Activated T-cell treated with anti-CD3 and anti-CD28 coated beads, Interleukin-2, amount 50 U/mL, for 24 hours (primary cell): ENCODE data around the gene HOXC11.

Source experiments
- DNase-seq: peaks from one replicate; pipeline ENCODE4 v3.0.0-alpha.2; 2020
- H3K27ac Mint-ChIP-seq: 2 replicates; pipeline ENCODE4 v1.8.0; 2020; ENCODE audit warnings: mild to moderate bottlenecking, mixed read lengths
- H3K27me3 Mint-ChIP-seq: 2 replicates; pipeline ENCODE4 v1.8.0; 2020; ENCODE audit warnings: mixed read lengths
- H3K36me3 Mint-ChIP-seq: 2 replicates; pipeline ENCODE4 v1.8.0; 2020; ENCODE audit warnings: low read depth, mixed read lengths
- H3K4me1 Mint-ChIP-seq: 2 replicates; pipeline ENCODE4 v1.8.0; 2020; ENCODE audit warnings: low read depth, mixed read lengths
- H3K4me3 Mint-ChIP-seq: 2 replicates; pipeline ENCODE4 v1.8.0; 2020; ENCODE audit warnings: mild to moderate bottlenecking, moderate library complexity, mixed read lengths
- H3K9me3 Mint-ChIP-seq: 2 replicates; pipeline ENCODE4 v1.8.0; 2020; ENCODE audit warnings: mixed read lengths

The HOXC11 gene

DNA sequence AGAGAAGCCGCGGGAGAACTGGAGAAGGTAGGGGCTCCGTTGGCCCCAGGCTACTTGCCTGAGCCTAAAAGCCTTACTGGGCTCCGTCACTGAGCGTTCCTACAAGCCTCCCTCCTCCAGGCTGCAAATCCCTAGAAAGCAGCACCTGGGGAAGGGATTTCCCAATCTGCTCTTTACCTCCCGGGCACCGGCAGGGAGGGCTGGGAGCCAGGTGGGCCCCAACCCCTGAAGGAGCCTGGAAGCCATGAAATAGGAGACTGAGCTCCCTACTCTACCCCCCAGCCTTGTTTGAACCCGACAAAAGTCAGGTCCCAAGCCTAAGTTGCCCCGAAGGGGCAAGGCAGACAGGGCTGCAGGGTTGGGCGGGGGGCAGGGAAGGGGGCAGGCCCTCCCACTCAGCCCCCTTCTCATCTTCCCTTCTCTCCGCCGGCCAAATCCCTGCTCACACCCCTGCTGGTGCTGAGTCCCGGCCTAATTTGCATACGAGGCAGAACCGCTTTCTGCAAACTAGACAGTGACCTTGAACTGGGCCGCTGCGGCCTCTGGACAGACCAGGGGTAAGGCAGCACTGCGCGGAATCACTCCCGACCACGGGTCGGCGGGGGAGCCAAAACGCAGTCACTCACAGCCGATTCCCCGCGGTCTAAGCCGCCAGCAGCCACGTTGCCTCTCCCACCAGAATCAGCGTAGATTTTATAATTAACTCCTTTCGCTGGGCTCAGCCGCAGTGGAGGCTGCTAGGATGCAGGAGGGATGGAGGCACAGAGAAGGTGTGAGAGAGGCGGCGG, 21.9 kb upstream of the HOXC11 start:
- Mint-ChIP-seq H3K4me1 (peaks cover 18% of the 10 kb centered on the region), H3K9me3 (no peaks in the 10 kb centered on the region), H3K36me3 (no peaks in the 10 kb centered on the region), H3K4me3 (no peak overlapping the region), H3K27ac (peak overlapping the region; percentile 44), H3K27me3 (peaks cover 97% of the 10 kb centered on the region)
- DNase-seq: no peak

DNA sequence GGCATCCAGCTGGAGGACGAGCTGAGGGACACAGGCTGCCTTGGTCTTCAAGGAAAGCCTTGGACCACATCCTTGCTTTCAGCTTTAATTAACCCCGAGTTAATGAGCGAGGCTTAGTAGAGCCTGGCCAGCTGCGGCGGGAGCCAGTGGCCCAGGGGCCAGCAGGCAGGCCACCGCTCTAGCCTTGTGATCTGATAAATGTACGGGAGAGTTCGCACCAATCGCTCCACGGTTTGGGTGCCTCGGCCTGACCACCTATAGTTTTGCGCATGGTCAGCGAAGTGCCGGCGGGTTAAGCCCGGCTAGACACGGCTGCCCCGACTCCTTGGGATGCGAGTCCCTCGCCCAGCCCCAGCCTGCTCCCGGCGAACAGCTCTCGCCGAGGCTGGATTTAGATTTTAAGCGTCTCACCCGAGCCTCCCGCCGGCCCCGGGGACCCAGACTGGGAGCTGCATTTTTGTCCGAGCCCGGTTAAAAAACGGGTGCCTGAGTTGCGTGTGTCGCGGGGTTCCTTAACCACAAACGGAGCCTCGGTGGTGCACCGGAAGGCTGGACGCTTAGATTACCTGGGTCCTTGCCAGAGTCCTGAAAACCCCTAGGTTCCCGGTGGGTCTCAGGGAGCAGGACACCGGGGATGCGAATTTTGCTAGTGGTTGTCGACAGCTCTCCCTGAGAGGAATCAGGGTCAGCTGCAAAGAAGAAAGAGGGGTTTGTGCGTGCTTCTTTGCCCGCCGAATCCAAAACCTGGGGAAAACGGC, 21.2 kb upstream of the HOXC11 start:
- Mint-ChIP-seq H3K27ac (peak overlapping the region; percentile 14), H3K27me3 (peaks cover 97% of the 10 kb centered on the region), H3K4me1 (peaks cover 24% of the 10 kb centered on the region), H3K9me3 (no peaks in the 10 kb centered on the region), H3K36me3 (no peaks in the 10 kb centered on the region), H3K4me3 (no peak overlapping the region)
- DNase-seq: no peak

DNA sequence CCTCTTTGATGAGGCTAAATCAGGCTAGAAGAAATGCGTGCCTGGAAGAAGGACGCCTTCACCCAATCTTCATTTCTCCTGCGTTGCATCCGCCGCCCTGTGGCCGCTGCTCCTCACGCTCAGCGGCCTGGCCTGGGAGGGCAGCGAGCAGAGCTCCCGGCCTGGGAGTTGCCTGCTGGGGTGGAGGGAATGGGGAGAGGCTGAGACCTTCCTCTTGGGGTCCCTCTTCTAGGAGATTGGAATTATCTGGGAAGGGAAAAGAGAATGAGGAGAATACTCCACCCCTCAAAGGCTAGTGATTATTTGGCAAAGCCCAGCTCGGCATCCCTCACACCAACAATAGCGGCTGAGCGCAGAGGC, 20.6 kb upstream of the HOXC11 start:
- H3K4me3 Mint-ChIP-seq: no peak overlapping the region
- peaks cover 26% of the 10 kb centered on the region for H3K4me1 Mint-ChIP-seq
- DNase-seq: no peak
- peaks cover 97% of the 10 kb centered on the region for H3K27me3 Mint-ChIP-seq
- no peaks in the 10 kb centered on the region for H3K36me3 Mint-ChIP-seq
- no peaks in the 10 kb centered on the region for H3K9me3 Mint-ChIP-seq
- peak overlapping the region; percentile 5 for H3K27ac Mint-ChIP-seq

DNA sequence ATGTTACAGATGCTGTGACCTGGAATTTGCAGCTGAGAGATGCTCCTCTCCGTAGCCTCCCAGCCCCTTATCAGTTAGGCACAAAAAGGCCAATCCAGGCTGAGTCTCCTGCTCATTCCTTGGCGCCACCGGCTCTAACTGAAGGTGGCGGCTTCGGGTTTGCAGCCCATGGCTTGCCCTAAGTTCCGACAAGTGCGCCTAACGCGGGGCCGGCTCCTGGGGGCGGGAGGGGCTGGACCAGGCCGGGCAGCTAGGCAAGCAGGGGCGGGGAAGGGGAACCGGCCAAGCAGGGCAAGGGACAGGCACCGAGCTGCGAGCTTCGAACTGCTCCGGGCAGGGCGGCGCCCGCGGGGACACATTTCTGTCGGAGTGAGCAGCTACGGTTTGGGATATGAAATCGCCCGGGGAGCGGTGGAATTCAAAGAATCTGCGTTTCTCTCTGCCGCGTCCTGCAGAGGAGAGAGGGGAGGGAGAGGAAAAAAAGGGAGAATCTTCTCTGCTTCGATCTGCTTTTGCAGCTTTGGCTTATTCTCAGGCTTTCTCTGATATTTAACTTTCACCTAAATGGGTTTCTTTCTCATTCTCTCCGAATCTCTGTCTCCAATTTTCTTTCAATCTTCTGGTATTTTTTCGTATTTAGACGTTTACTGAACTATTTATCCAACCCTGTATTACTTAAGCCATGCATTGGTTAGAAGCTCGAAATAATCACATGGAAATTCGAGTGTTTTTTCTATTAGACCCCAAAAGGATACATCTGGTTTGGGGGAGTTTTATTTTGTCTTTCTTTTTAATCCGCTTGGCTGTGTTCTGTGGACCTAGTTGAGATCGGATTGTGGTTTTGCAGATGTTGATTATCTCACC, 19.8 kb upstream of the HOXC11 start:
- Mint-ChIP-seq H3K4me3 (no peak overlapping the region), H3K27ac (peak overlapping the region; percentile 5), H3K36me3 (no peaks in the 10 kb centered on the region), H3K9me3 (no peaks in the 10 kb centered on the region), H3K27me3 (peaks cover 97% of the 10 kb centered on the region), H3K4me1 (peaks cover 26% of the 10 kb centered on the region)
- DNase-seq: no peak

DNA sequence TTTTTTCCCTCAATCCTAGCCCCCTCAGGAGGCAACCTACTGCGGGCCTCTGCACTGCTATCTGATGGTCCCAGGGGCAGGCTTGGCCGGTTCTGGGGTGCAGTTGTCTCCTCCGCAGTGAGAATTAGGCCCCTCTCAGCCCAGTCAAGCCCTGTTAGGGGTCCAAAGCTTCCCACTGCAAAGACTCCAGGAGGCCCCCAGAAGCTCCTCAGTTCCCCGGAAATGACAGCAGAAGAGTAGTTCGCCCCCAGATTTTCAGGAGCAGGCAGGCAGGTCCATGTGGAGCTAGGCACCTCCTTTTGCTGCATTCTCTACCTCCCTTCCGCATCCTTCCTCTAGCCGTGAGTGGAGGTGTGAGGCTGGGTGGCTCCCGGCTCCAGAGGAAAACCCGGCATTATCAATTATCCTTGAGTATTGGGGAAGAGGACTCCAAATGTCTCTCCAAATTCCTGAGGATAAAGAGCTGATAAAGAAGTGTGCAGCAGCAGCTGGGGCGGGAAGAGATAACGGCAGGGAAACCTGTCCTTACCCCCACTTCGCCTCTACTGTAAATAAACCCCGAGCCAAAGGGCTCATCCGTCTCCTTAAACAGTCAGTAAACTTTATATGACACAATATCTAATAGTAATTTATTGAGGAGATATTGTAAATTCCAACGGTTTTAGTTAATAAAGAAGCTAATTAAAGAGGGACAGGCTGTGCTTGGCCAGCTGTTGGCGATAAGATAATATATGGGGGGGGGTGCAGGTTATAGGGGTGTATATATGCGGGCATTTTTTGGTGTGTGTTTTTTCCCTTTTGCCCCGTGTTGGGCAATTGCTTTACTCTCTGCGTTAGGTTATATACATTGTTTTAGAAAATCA, 18.9 kb upstream of the HOXC11 start:
- no peak overlapping the region for H3K4me3 Mint-ChIP-seq
- peaks cover 26% of the 10 kb centered on the region for H3K4me1 Mint-ChIP-seq
- H3K27ac Mint-ChIP-seq: peak overlapping the region; percentile 55
- no peaks in the 10 kb centered on the region for H3K36me3 Mint-ChIP-seq
- no peak for DNase-seq
- H3K9me3 Mint-ChIP-seq: no peaks in the 10 kb centered on the region
- peaks cover 96% of the 10 kb centered on the region for H3K27me3 Mint-ChIP-seq

DNA sequence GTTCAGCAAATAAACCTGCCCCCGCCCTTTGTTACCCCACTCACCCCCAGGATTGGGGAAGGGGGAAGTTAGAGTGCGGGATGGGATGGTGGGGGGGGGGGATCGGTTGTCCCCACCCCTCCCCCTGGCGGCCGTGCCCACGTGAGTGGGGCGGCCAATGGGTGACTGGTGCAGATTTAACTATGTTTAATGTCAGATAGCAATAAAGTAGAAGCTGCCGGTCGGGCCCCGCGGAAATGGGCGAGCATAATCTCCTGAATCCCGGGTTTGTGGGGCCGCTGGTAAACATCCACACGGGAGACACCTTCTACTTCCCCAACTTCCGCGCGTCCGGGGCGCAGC, 18.3 kb upstream of the HOXC11 start, which contains the start of gene HOXC12:
HOXC12 (plus strand) TSS at position 210 of the 342 bp plus-strand sequence; CDS start at position 237, 27 bp downstream.
- Mint-ChIP-seq H3K9me3 (no peaks in the 10 kb centered on the region), H3K27me3 (peaks cover 96% of the 10 kb centered on the region), H3K36me3 (no peaks in the 10 kb centered on the region), H3K27ac (peak within 1 kb of the TSS; percentile 55), H3K4me3 (no peak within 1 kb of the TSS), H3K4me1 (peaks cover 26% of the 10 kb centered on the region)
- no peak for DNase-seq

DNA sequence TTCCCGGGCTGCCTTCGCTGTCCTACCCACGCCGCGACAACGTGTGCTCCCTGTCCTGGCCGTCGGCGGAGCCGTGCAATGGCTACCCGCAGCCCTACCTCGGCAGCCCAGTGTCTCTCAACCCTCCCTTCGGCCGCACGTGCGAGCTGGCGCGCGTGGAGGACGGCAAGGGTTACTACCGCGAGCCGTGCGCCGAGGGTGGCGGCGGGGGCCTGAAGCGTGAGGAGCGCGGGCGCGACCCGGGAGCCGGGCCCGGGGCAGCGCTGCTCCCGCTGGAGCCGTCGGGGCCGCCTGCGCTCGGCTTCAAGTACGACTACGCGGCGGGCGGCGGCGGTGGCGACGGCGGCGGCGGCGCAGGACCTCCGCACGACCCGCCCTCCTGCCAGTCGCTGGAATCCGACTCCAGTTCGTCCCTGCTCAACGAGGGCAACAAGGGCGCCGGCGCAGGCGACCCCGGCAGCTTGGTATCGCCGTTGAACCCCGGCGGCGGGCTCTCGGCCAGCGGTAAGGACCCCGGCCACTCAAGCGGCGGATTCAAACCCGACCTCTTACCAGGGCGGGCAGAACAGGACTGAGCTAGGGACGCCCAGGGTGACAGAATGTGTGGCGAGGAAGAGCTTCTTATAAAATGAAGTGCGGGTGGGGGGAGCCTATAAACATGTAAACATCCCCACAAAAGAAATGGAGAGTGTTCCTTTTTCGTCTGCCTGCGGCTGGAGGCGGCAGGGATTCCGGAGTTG, 17.7 kb upstream of the HOXC11 start:
- DNase-seq: no peak
- Mint-ChIP-seq H3K36me3 (no peaks in the 10 kb centered on the region), H3K27me3 (peaks cover 96% of the 10 kb centered on the region), H3K9me3 (no peaks in the 10 kb centered on the region), H3K4me3 (no peak overlapping the region), H3K4me1 (peaks cover 26% of the 10 kb centered on the region), H3K27ac (no peak overlapping the region)

DNA sequence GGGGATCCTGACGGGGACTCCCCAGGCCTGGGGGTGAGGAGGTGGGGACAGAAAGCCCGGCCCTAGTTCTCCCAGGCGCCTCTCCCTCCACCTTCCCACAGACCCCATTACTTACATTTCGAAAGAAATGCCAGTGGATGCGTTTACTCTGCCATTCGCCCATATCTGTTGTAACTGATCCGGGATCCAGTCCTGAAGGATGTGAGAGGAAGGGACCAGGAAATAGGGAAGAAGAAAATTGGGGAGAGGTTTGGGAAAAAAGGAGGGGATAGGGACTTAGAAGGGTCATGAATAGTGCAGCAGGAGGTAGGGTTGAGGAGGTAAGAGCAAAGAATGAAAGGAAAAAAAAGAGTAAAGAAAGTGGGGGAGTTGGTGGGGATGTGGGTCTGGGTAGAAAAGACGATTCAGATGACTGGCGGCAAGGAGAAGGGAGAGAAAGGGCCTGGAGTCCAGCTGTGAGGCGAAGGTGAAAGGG, 17.1 kb upstream of the HOXC11 start:
- peak overlapping the region; percentile 10 for H3K4me3 Mint-ChIP-seq
- no peak for DNase-seq
- peak overlapping the region; percentile 44 for H3K27ac Mint-ChIP-seq

DNA sequence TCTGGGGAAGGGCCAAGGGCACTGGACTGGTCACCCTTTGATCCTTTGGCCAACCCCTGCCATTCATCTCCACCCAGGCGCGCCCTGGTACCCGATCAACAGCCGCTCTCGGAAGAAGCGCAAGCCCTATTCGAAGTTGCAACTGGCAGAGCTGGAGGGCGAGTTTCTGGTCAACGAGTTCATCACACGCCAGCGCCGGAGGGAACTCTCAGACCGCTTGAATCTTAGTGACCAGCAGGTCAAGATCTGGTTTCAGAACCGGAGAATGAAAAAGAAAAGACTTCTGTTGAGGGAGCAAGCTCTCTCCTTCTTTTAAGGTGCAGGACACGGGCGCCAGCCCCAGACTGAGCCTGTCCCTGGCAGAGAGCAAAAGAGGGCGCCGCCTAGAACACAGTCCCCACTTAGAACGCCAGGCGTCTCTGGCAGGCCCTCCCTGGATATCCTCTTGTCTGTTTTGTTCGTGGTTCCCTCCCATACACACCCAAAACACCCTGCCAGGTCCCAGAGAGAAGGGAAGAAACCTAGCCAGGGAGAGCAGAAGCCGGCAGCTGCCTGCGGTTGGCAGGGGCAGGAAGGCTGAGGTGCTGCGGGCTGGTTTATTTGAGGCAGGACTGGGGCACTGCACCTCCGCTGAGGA, 16.6 kb upstream of the HOXC11 start:
- Mint-ChIP-seq H3K27me3 (peaks cover 96% of the 10 kb centered on the region), H3K4me3 (peak overlapping the region; percentile 10), H3K9me3 (no peaks in the 10 kb centered on the region), H3K27ac (no peak overlapping the region), H3K4me1 (peaks cover 26% of the 10 kb centered on the region), H3K36me3 (no peaks in the 10 kb centered on the region)
- no peak for DNase-seq

More for the DNA sequence above, 17.1 kb upstream of the HOXC11 start:
- Mint-ChIP-seq H3K36me3 (no peaks in the 10 kb centered on the region), H3K27me3 (peaks cover 96% of the 10 kb centered on the region), H3K9me3 (no peaks in the 10 kb centered on the region), H3K4me1 (peaks cover 30% of the 10 kb centered on the region)

DNA sequence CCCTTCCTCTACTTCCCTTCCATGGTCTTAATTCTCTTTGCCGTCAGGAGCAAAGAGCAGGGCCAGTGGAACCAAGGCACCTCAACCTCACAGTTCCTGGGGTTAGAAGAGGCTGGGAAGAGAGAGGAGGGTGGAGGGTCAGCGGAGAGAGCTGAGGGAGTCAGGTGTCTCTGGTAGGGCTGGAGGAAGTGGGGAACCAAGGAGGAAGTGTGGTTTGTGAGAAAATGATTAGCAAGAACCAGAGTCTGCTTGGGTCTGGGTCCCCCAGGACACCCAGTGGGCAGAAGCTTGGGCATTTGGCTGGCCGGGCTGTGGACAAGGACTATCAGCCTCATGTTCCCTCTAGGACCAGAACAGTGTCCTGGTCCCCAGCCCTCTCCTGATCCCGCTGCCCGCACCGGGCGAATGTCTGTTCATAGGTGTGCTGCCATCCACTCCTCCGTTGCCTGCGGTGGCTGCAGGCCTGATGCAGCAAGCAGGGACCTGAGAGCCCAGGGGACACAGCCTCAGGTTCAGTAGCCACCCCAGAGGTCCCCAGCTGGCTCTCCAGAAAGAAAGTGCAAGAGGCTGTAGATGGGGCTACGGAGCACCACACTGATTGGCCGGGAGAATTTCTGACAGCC, 15.9 kb upstream of the HOXC11 start:
- DNase-seq: no peak
- Mint-ChIP-seq H3K4me1 (peaks cover 25% of the 10 kb centered on the region), H3K9me3 (no peaks in the 10 kb centered on the region), H3K4me3 (no peak overlapping the region), H3K27me3 (peaks cover 95% of the 10 kb centered on the region), H3K36me3 (no peaks in the 10 kb centered on the region), H3K27ac (no peak overlapping the region)

DNA sequence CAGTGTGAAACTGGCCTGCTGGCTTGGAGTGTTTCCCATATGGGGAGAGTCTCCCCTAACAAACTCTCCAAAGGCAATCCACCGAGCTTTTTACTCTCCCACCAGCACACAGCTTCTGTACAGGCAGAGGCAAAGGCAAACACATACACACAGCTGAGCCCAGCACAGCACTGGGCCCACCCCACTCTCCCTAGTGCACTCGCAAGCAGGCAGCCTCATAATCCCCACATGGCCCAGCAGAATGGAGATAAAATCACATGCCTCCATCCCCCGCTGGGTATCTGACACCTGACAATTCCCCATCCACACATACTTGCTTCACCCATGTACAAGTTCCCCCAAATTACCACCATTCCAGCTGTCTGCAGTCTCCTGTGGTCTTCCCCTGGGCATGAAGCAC, 14.8 kb upstream of the HOXC11 start:
- Mint-ChIP-seq H3K4me1 (peaks cover 20% of the 10 kb centered on the region), H3K9me3 (no peaks in the 10 kb centered on the region), H3K27me3 (peaks cover 95% of the 10 kb centered on the region), H3K36me3 (no peaks in the 10 kb centered on the region), H3K27ac (no peak overlapping the region), H3K4me3 (no peak overlapping the region)
- DNase-seq: no peak

DNA sequence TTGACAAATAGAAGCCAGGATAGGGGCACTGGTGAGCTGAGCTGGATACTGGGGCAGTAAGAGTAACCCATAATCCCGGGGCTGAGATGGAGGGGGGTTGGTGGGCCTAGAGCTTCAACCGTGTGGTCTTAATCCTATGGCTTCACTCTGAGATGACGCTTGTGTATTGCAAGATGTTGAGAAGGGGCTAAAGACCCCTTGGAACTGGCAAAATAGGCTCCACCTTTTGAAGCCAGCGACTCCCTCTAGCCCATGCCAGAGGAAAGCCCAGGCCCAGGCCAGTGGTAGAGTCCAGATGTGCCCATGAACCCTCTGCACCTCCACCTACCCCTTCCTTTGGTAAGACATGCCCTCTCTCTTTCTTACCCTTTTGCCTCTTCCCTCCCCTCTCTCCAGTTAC, 13.6 kb upstream of the HOXC11 start:
- Mint-ChIP-seq H3K9me3 (no peaks in the 10 kb centered on the region), H3K36me3 (no peaks in the 10 kb centered on the region), H3K27ac (no peak overlapping the region), H3K4me1 (peaks cover 22% of the 10 kb centered on the region), H3K27me3 (peaks cover 93% of the 10 kb centered on the region), H3K4me3 (no peak overlapping the region)
- no peak for DNase-seq
